NCI-H1092 (cell line): ENCODE results near the gene CASD1.

Experiments
- DNase-seq: peaks from one replicate; lab custom pipeline; 2025; lab: John Stamatoyannopoulos, UW

The CASD1 gene

DNA sequence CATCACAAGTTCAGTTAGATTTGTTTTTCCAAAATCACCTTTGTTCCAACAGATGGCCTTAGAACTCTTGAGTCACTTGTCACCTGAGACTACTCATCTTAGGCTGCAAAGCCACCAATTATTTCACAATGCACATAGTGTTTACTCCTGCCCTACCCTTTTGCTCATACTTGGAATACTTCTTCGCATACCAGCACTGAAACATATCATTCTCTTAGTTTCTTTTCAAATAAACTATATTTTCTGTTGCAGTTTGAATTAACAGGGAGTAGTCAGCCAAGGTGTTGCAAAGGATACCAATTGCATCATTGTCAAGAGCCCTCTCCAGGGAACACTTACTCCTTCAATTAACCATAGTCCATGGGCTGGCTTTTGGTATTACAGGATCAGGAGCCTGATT lies 71.0 kb downstream of the CASD1 start:
- DNase-seq = no peak

- peak; percentile 41 for DNase-seq
These were observed 74.5 kb downstream of the CASD1 start for GRCh38 chr7:94584113-94584512.

DNA sequence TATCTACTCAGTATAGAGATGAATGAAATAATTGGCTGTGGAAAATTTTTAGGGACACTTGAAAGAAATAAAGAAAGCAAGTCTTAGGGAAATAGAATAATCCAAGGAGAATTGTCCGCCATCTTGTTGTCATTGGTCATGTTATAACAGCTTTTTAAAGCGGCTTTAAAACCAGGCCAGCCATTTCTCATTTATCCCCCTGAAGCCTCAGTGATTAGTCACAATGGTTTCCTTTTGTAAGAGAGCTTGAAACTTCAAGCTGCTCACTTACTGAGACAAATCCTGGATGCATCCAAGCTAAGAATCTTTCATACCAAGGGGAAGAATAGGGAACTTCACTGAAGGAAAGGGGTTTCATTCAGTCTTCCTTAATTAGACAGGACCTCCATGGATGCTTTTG lies 78.5 kb downstream of the CASD1 start:
- DNase-seq = no peak

GRCh38 chr7:94590526-94591162 lies 81.0 kb downstream of the CASD1 start:
- DNase-seq = no peak

DNA sequence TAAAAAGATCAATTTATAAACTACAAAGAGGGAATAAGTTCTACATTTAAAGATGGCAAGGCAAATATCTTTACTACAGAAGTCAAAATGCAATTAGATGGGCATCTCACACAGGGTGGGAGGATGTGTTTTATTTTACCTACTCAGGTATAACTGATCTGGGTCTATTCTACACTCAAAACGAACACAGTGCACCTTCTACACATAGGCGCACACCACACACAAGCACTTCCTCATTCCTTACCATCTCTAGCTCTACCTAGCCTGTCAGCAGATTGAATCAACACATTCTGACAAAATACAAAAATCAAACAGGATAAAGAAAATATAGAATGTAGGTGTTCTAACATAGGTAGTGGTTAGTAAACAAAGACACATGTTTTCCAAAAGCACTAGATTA lies 81.6 kb downstream of the CASD1 start:
- no peak for DNase-seq

- DNase-seq = no peak
These were observed 85.3 kb downstream of the CASD1 start for GRCh38 chr7:94594882-94595281.

DNA sequence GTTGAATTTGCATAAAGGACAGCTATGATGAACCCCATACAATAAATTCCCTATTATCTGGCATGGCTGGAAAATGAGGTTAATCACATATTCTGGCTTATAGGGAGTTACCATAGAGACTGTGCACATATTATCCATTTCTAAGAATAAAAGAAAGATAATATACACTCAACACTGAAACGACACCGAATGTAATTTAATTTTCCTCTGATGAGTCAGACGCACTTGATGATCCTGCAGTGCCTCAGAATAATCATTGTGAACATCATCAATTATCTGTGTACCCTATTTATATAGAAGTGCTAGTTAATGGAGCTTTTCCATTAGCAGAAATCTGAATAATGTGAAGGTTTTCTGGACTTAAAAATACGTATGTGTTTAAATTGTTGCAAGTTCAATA lies 86.1 kb downstream of the CASD1 start:
- DNase-seq = no peak

DNA sequence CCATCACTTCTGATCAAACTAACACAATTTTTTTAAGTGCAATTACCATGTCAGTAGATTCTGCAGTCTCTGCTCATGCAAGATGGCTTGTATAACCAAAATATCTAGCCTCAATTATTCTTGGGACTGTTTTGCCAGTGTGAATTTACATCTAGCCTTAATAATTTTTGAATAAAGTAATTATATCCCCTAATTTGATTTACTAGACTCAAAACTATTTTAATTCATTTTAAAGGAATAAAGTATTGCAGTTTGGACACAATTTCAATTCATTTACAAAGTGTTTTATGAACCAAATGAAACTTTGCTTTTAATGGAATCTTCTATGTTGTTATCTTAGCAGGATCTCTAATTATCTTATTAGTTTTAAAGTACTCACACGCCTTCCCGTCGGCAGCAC lies 90.7 kb downstream of the CASD1 start:
- no peak for DNase-seq

GRCh38 chr7:94602181-94602580 lies 92.6 kb downstream of the CASD1 start:
- DNase-seq = no peak

DNA sequence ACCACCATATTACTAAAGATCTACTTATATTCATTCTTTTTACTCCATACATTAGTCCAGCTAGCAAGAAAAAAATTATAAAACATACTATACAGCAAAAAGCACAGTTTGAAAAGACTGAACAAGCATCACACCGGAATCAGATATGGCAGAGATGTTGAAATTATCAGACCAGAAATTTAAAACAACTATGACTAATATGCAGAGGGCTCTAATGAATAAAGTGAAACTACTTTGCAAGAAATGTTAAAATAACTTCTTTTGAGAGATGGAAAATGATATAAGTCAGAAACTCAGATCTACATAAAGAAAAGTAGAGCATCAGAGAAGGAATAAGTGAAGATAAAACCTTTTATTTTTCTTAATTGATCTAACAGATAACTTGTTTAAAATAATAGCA lies 95.4 kb downstream of the CASD1 start:
- DNase-seq = no peak
